GM23338 (cell line): ENCODE results near the gene SAP130. TPM values are rescaled to one million over a fixed set of nuclear protein-coding genes. Genes with fewer than 3 reads are reported as not detected.

Experiments used
- ATAC-seq: fragments of 200-7000 bp; cut with Tn5 transposase; 3 replicates; pipeline ENCODE4 v1.9.1; 2020
- DNase-seq: peaks from one replicate; pipeline ENCODE4 v3.0.0-alpha.2; 2015; ENCODE audit warnings: low spot score
- H2AFZ ChIP-seq: fragments of 200-600 bp; sonication (generic); 2 replicates; pipeline ENCODE4 v1.8.0; 2016; ENCODE audit warnings: antibody characterized with exemption, mild to moderate bottlenecking, moderate library complexity
- H3F3A ChIP-seq: fragments of 200-600 bp; sonication (generic); replicated peaks from 2 replicates; pipeline ENCODE4 v1.8.0; 2017; ENCODE audit warnings: antibody characterized with exemption, mixed run types, low read depth
- H3K27ac ChIP-seq: fragments of 200-600 bp; sonication (generic); 2 replicates; pipeline ENCODE4 v1.6.1; 2016; ENCODE audit warnings: low read depth
- H3K27me3 ChIP-seq: fragments of 200-600 bp; sonication (generic); 2 replicates; pipeline ENCODE4 v1.8.0; 2016; ENCODE audit warnings: mild to moderate bottlenecking, mixed run types, moderate library complexity; ENCODE audit not compliant: insufficient read depth
- H3K36me3 ChIP-seq: fragments of 200-600 bp; sonication (generic); 2 replicates; pipeline ENCODE4 v1.8.0; 2016; ENCODE audit warnings: mild to moderate bottlenecking; ENCODE audit not compliant: insufficient read depth
- H3K4me1 ChIP-seq: fragments of 200-600 bp; sonication (generic); 2 replicates; pipeline ENCODE4 v1.8.0; 2016; ENCODE audit warnings: mild to moderate bottlenecking, moderate library complexity; ENCODE audit not compliant: insufficient read depth
- H3K4me2 ChIP-seq: fragments of 200-600 bp; sonication (generic); 2 replicates; pipeline ENCODE4 v1.7.1; 2017; ENCODE audit warnings: mixed run types
- H3K4me3 ChIP-seq: fragments of 200-600 bp; sonication (generic); 2 replicates; pipeline ENCODE4 v1.6.1; 2016; ENCODE audit warnings: mixed run types
- H3K79me2 ChIP-seq: fragments of 200-600 bp; sonication (generic); replicated peaks from 2 replicates; pipeline ENCODE4 v1.8.0; 2017; ENCODE audit warnings: mild to moderate bottlenecking; ENCODE audit not compliant: insufficient read depth
- H3K9me2 ChIP-seq: fragments of 200-600 bp; sonication (generic); 2 replicates; pipeline ENCODE4 v1.8.0; 2017; ENCODE audit not compliant: insufficient read depth
- H4K20me1 ChIP-seq: fragments of 200-600 bp; sonication (generic); replicated peaks from 2 replicates; pipeline ENCODE4 v1.8.0; 2017; ENCODE audit warnings: mild to moderate bottlenecking; ENCODE audit not compliant: insufficient read depth
- H3K27ac Mint-ChIP-seq: 2 replicates; pipeline ENCODE4 v1.8.0; 2020; ENCODE audit warnings: inconsistent platforms, mild to moderate bottlenecking, moderate library complexity, mixed read lengths
- H3K27me3 Mint-ChIP-seq: 3 replicates; pipeline ENCODE4 v1.8.0; 2022; ENCODE audit warnings: low read depth, mild to moderate bottlenecking, moderate library complexity, mixed read lengths, inconsistent platforms; ENCODE audit not compliant: insufficient read depth, poor library complexity
- H3K36me3 Mint-ChIP-seq: 3 replicates; pipeline ENCODE4 v1.8.0; 2021; ENCODE audit warnings: low read depth, mild to moderate bottlenecking, inconsistent platforms, moderate library complexity, mixed read lengths
- H3K4me1 Mint-ChIP-seq: 3 replicates; pipeline ENCODE4 v1.8.0; 2020; ENCODE audit warnings: mild to moderate bottlenecking, inconsistent platforms, mixed read lengths
- H3K4me3 Mint-ChIP-seq: 3 replicates; pipeline ENCODE4 v1.8.0; 2021; ENCODE audit warnings: moderate library complexity, mild to moderate bottlenecking, inconsistent platforms, mixed read lengths
- H3K9me3 Mint-ChIP-seq: 3 replicates; pipeline ENCODE4 v1.8.0; 2020; ENCODE audit warnings: moderate library complexity, mild to moderate bottlenecking, inconsistent platforms, mixed read lengths
- CREB1 ChIP-seq: fragments of 250-450 bp; sonication (Bioruptor Pico); IDR thresholded peaks from 2 replicates; pipeline ENCODE4 v1.5.0; 2020; ENCODE audit warnings: low read depth, mild to moderate bottlenecking, moderate library complexity
- ETS1 ChIP-seq: IDR thresholded peaks from 2 replicates; pipeline ENCODE4 v1.6.1; 2016; ENCODE audit warnings: antibody characterized with exemption
- EZH2 ChIP-seq: fragments of 200-600 bp; sonication (generic); IDR thresholded peaks from one replicate; pipeline ENCODE4 v1.8.0; 2017; ENCODE audit warnings: antibody characterized with exemption, mild to moderate bottlenecking, low read depth; ENCODE audit not compliant: unreplicated experiment
- EZH2phosphoT487 ChIP-seq: fragments of 200-600 bp; sonication (generic); IDR thresholded peaks from one replicate; pipeline ENCODE4 v1.8.1; 2018; ENCODE audit warnings: antibody characterized with exemption; ENCODE audit not compliant: unreplicated experiment
- JUNB ChIP-seq: IDR thresholded peaks from one replicate; pipeline ENCODE4 v1.6.1; 2016; ENCODE audit warnings: antibody characterized with exemption; ENCODE audit not compliant: unreplicated experiment
- NANOG ChIP-seq: IDR thresholded peaks from 2 replicates; pipeline ENCODE4 v1.6.1; 2016; ENCODE audit warnings: antibody characterized with exemption, borderline replicate concordance
- POLR2AphosphoS5 ChIP-seq: IDR thresholded peaks from 2 replicates; pipeline ENCODE4 v1.6.1; 2016; ENCODE audit warnings: antibody characterized with exemption, low read depth
- REST ChIP-seq: IDR thresholded peaks from one replicate; pipeline ENCODE4 v1.6.1; 2018; ENCODE audit warnings: antibody characterized with exemption; ENCODE audit not compliant: unreplicated experiment
- STAT1 ChIP-seq: IDR thresholded peaks from one replicate; pipeline ENCODE4 v1.6.1; 2016; ENCODE audit warnings: antibody characterized with exemption; ENCODE audit not compliant: unreplicated experiment
- ZNF114 ChIP-seq: fragments of 250-450 bp; sonication (Bioruptor Pico); IDR thresholded peaks from 2 replicates; pipeline ENCODE4 v1.5.0; 2020; ENCODE audit warnings: mild to moderate bottlenecking, moderate library complexity
- ZNF331 ChIP-seq: fragments of 250-450 bp; sonication (Bioruptor Pico); IDR thresholded peaks from 2 replicates; pipeline ENCODE4 v1.5.0; 2020; ENCODE audit warnings: low read depth, mild to moderate bottlenecking, moderate library complexity
- ZNF462 ChIP-seq: fragments of 250-450 bp; sonication (Bioruptor Pico); IDR thresholded peaks from 2 replicates; pipeline ENCODE4 v1.5.0; 2020; ENCODE audit warnings: mild to moderate bottlenecking, moderate library complexity
- polyA plus RNA-seq: library from polyadenylated mRNA; unstranded; fragments of >200 nt; fragmentation: Nextera tagmentation; extraction: Ambion mirVana; gene quantifications from 2 replicates; pipeline ENCODE4 v1.2.1, GENCODE V29; 2016
- total RNA-seq: library from RNA; depleted of rRNA; stranded (reverse); fragments of >200 nt; shearing (Covaris generic); gene quantifications from 2 replicates; pipeline ENCODE4 v1.2.3, GENCODE V29; 2014
- TF ChIP-seq, protein P1 (sequence below), 2 experiments: fragments of 200-600 bp in 1 of 2; sonication (generic) in 1 of 2; conservative IDR thresholded peaks; 2 replicates each; pipeline versions ENCODE4 v1.5.1 to v1.6.1; 2016 to 2017; ENCODE audit warnings: antibody characterized with exemption in 2 of 2, low read depth in 2 of 2, mild to moderate bottlenecking in 2 of 2, moderate library complexity in 1 of 2

The SAP130 gene
- total and polyA plus RNA-seq, 2 experiments from 2014 or later, result 19.5 to 35.1 TPM

GRCh38 chr2:128062571-128062970 lies 34.7 kb upstream of the SAP130 start:
- H3K27ac ChIP-seq, result no peak overlapping the region
- no peaks in the 10 kb centered on the region for H3F3A ChIP-seq
- Mint-ChIP-seq H3K27me3 (peaks cover 2% of the 10 kb centered on the region), H3K27ac (no peak overlapping the region), H3K36me3 (no peaks in the 10 kb centered on the region), H3K4me1 (0 out of 3 replicates have a peak, but pooled peaks cover 2% of the 10 kb centered on the region), H3K9me3 (no peaks in the 10 kb centered on the region), H3K4me3 (no peak overlapping the region)
- H3K36me3 ChIP-seq, result no peaks in the 10 kb centered on the region
- no peaks in the 10 kb centered on the region for H3K27me3 ChIP-seq
- H3K79me2 ChIP-seq, result no peaks in the 10 kb centered on the region
- no peak overlapping the region for H2AFZ ChIP-seq
- H3K9me2 ChIP-seq, result no peaks in the 10 kb centered on the region
- H3K4me3 ChIP-seq, result no peak overlapping the region
- no peaks in the 10 kb centered on the region for H4K20me1 ChIP-seq
- no peak for TF ChIP-seq STAT1
- TF ChIP-seq ZNF114, result no peak
- TF ChIP-seq, protein P1, sequence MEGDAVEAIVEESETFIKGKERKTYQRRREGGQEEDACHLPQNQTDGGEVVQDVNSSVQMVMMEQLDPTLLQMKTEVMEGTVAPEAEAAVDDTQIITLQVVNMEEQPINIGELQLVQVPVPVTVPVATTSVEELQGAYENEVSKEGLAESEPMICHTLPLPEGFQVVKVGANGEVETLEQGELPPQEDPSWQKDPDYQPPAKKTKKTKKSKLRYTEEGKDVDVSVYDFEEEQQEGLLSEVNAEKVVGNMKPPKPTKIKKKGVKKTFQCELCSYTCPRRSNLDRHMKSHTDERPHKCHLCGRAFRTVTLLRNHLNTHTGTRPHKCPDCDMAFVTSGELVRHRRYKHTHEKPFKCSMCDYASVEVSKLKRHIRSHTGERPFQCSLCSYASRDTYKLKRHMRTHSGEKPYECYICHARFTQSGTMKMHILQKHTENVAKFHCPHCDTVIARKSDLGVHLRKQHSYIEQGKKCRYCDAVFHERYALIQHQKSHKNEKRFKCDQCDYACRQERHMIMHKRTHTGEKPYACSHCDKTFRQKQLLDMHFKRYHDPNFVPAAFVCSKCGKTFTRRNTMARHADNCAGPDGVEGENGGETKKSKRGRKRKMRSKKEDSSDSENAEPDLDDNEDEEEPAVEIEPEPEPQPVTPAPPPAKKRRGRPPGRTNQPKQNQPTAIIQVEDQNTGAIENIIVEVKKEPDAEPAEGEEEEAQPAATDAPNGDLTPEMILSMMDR (conservative IDR thresholded peaks at IDR 0.05; ENCODE audit: low read depth in 2 of 2), result no peak
- TF ChIP-seq EZH2phosphoT487, result no peak
- TF ChIP-seq JUNB, result no peak
- no peak for TF ChIP-seq ETS1
- TF ChIP-seq CREB1, result no peak
- no peak for TF ChIP-seq ZNF462 (CRISPR knock-in tag)
- no peak for TF ChIP-seq POLR2AphosphoS5
- no peak for TF ChIP-seq NANOG
- TF ChIP-seq ZNF331 (CRISPR knock-in tag), result no peak
- TF ChIP-seq REST, result no peak
- no peak for TF ChIP-seq EZH2
- no peak for ATAC-seq
- DNase-seq, result no peak
- H3K4me1 ChIP-seq, result no peaks in the 10 kb centered on the region
- no peak overlapping the region for H3K4me2 ChIP-seq
